Testis (tissue), 2 donors: ENCODE measurements around the gene SRD5A3.

Source experiments
- POLR2A ChIP-seq: fragments of 450-650 bp; IDR thresholded peaks from one replicate; pipeline ENCODE4 v1.6.1; 2017; ENCODE audit warnings: antibody characterized with exemption, mild to moderate bottlenecking, moderate library complexity
- TF ChIP-seq, protein P1 (sequence below), 3 experiments: fragments of 450-650 bp in 2 of 3; fragments of 200-600 bp in 1 of 3; sonication (generic) in 1 of 3; IDR thresholded peaks; one replicate each; pipeline ENCODE4 v1.5.1; 2016 to 2019; ENCODE audit warnings: antibody characterized with exemption in 3 of 3, mild to moderate bottlenecking in 2 of 3, moderate library complexity in 1 of 3

DNA sequence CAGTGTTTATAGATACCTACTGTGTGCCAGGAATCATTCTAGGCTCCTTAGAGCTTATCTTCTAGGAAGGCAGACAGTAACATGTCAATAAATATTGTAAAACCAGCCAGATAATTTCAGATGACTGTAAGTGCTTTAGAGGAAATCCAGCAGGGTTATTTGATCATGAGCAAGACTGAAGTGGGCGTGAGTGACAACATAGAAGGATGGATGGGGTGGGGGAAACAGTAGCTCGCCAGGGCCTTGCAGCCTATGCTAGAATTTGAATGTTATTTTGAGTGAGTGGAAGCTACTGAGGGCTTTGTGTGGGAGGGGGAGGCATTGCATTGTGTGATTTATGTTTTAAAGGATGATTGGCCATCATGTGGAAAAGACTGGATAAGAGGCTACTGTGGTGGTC is 6.7 kb downstream of the SRD5A3 start:
- TF ChIP-seq, protein P1, sequence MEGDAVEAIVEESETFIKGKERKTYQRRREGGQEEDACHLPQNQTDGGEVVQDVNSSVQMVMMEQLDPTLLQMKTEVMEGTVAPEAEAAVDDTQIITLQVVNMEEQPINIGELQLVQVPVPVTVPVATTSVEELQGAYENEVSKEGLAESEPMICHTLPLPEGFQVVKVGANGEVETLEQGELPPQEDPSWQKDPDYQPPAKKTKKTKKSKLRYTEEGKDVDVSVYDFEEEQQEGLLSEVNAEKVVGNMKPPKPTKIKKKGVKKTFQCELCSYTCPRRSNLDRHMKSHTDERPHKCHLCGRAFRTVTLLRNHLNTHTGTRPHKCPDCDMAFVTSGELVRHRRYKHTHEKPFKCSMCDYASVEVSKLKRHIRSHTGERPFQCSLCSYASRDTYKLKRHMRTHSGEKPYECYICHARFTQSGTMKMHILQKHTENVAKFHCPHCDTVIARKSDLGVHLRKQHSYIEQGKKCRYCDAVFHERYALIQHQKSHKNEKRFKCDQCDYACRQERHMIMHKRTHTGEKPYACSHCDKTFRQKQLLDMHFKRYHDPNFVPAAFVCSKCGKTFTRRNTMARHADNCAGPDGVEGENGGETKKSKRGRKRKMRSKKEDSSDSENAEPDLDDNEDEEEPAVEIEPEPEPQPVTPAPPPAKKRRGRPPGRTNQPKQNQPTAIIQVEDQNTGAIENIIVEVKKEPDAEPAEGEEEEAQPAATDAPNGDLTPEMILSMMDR (IDR thresholded peaks at IDR 0.05) = no peak
- TF ChIP-seq POLR2A = no peak
